Neural progenitor cell (in vitro differentiated cells): ENCODE data around the gene FMO2. TPM values are rescaled to one million over a fixed set of nuclear protein-coding genes. Genes with fewer than 3 reads are reported as not detected.
A peak's percentile ranks its signal among the peaks of the same experiment; 100 is the strongest.

ENCODE experiments used
- DNase-seq: peaks from one replicate; pipeline ENCODE4 v3.0.0-alpha.2; 2016; ENCODE audit warnings: low spot score
- H2AFZ ChIP-seq: fragments of 200-600 bp; sonication (generic); replicated peaks from 2 replicates; pipeline ENCODE4 v1.6.1; 2016; ENCODE audit warnings: antibody characterized with exemption
- H3F3A ChIP-seq: fragments of 200-600 bp; sonication (generic); 2 replicates; pipeline ENCODE4 v1.6.1; 2016; ENCODE audit warnings: antibody characterized with exemption, low read depth
- H3K27ac ChIP-seq: fragments of 200-600 bp; sonication (generic); 2 replicates; pipeline ENCODE4 v1.5.1; 2016; ENCODE audit warnings: mild to moderate bottlenecking
- H3K27me3 ChIP-seq: fragments of 200-600 bp; sonication (generic); 2 replicates; pipeline ENCODE4 v1.6.1; 2016; ENCODE audit warnings: mild to moderate bottlenecking, moderate library complexity
- H3K36me3 ChIP-seq: fragments of 200-600 bp; sonication (generic); 2 replicates; pipeline ENCODE4 v1.5.1; 2016
- H3K4me1 ChIP-seq: fragments of 200-600 bp; sonication (generic); 2 replicates; pipeline ENCODE4 v1.6.1; 2016; ENCODE audit warnings: mixed run types
- H3K4me2 ChIP-seq: fragments of 200-600 bp; sonication (generic); 2 replicates; pipeline ENCODE4 v1.6.1; 2016
- H3K4me3 ChIP-seq: fragments of 200-600 bp; sonication (generic); 2 replicates; pipeline ENCODE4 v1.5.1; 2016
- H3K79me2 ChIP-seq: fragments of 200-600 bp; sonication (generic); 2 replicates; pipeline ENCODE4 v1.6.1; 2016; ENCODE audit warnings: low read depth
- H3K9ac ChIP-seq: fragments of 200-600 bp; sonication (generic); 2 replicates; pipeline ENCODE4 v1.6.1; 2016
- H3K9me3 ChIP-seq: fragments of 200-600 bp; sonication (generic); 2 replicates; pipeline ENCODE4 v1.5.1; 2016; ENCODE audit warnings: low read depth
- H4K20me1 ChIP-seq: fragments of 200-600 bp; sonication (generic); 2 replicates; pipeline ENCODE4 v1.6.1; 2016; ENCODE audit warnings: low read depth
- H3K27ac Mint-ChIP-seq: 3 replicates; pipeline ENCODE4 v1.8.0; 2021; ENCODE audit warnings: mixed read lengths
- H3K27me3 Mint-ChIP-seq: 2 replicates; pipeline ENCODE4 v1.8.0; 2022; ENCODE audit warnings: low read depth, mild to moderate bottlenecking, inconsistent platforms, moderate library complexity, mixed read lengths; ENCODE audit not compliant: insufficient read depth
- H3K36me3 Mint-ChIP-seq: 3 replicates; pipeline ENCODE4 v1.8.0; 2021; ENCODE audit warnings: mixed read lengths
- H3K4me1 Mint-ChIP-seq: 3 replicates; pipeline ENCODE4 v1.8.0; 2021; ENCODE audit warnings: mixed read lengths
- H3K4me3 Mint-ChIP-seq: 3 replicates; pipeline ENCODE4 v1.8.0; 2021; ENCODE audit warnings: mild to moderate bottlenecking, moderate library complexity, mixed read lengths
- H3K9me3 Mint-ChIP-seq: 3 replicates; pipeline ENCODE4 v1.8.0; 2020; ENCODE audit warnings: mixed read lengths
- EZH2 ChIP-seq: fragments of 200-600 bp; sonication (generic); IDR thresholded peaks from 2 replicates; pipeline ENCODE4 v1.6.1; 2017; ENCODE audit warnings: antibody characterized with exemption, mild to moderate bottlenecking, moderate library complexity
- EZH2phosphoT487 ChIP-seq: fragments of 200-600 bp; sonication (generic); IDR thresholded peaks from 2 replicates; pipeline ENCODE4 v1.6.1; 2017; ENCODE audit warnings: antibody characterized with exemption
- total RNA-seq: library from RNA; depleted of rRNA; stranded (reverse); fragments of >200 nt; gene quantifications from 2 replicates; pipeline ENCODE4 v1.2.3, GENCODE V29; 2015; ENCODE audit warnings: low replicate concordance
- TF ChIP-seq, protein P1 (sequence below): fragments of 200-600 bp; sonication (generic); IDR thresholded peaks from 2 replicates; pipeline ENCODE4 v1.5.1; 2017; ENCODE audit warnings: antibody characterized with exemption, mild to moderate bottlenecking

The FMO2 gene
- total RNA-seq, 1 donor from 2014 or later = 0.47 TPM

DNA sequence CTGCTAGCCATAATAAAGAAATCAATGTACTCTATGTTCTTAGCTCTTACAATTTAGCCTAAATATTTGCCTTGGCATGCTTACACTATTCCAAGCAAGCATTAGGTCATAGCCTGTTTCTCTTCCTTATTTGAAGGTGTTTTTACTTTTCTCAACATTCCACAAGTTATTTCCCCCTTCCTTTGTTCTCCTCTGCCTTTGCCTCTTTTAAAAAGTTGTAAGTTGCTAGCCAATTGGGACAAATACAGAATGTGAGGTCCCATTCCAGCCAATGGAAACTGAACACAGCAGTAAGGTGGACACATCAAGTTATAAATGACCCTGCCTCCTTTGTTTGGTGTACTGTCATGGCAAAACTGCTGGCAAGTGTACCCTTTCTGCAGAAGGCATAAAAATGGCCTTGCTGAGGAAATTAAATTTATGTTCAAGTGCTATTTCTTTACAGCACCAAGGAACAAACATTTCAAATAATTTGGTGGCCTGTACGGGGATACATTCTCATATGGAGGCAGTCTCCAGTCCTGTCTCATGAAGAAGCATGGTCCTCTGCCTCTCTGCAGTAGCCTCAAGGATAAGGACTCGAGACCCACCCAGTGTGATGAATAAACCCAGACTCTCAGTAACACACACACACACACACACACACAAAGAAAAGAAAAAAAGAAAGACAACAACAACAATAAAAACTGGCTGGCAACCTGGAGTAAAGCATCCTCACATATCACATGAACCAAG lies 34.4 kb downstream of the FMO2 start:
- H2AFZ ChIP-seq = no peak overlapping the region
- H3K4me3 Mint-ChIP-seq = peak overlapping the region; percentile 83

DNA sequence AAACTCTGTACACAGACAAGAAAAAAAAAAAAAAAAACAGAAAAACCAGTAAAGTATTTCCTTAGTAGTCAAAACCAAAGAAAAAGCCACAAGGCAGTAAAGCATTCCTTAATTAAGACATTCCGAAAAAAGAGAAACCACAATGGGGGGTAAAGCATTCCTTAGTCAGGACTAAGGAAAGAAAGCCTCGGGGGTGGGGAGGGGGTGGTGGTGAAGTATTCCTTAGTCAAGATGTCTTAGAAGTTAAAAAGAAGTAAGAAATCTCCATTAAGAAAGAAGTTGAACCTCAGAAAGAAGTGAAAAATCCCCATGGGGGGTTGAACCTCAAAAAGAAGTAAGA lies 35.0 kb downstream of the FMO2 start:
- no peaks in the 10 kb centered on the region for H3K36me3 ChIP-seq
- H2AFZ ChIP-seq = no peak overlapping the region
- peak overlapping the region; percentile 77 for H3K4me2 ChIP-seq
- no peaks in the 10 kb centered on the region for H3K79me2 ChIP-seq
- Mint-ChIP-seq H3K4me3 (peak overlapping the region; percentile 83), H3K27ac (peak overlapping the region; percentile 96), H3K4me1 (peaks cover 44% of the 10 kb centered on the region), H3K27me3 (peaks cover 7% of the 10 kb centered on the region), H3K9me3 (peaks cover 20% of the 10 kb centered on the region), H3K36me3 (peaks cover 2% of the 10 kb centered on the region)
- peak; percentile 94 for DNase-seq
- peaks cover 42% of the 10 kb centered on the region for H3F3A ChIP-seq
- no peaks in the 10 kb centered on the region for H3K27me3 ChIP-seq
- peaks cover 55% of the 10 kb centered on the region for H3K4me1 ChIP-seq
- H3K9ac ChIP-seq = peak overlapping the region; percentile 39
- peak overlapping the region; percentile 43 for H3K4me3 ChIP-seq
- H3K27ac ChIP-seq = peak overlapping the region; percentile 99
- H4K20me1 ChIP-seq = no peaks in the 10 kb centered on the region
- H3K9me3 ChIP-seq = peaks cover 8% of the 10 kb centered on the region
- TF ChIP-seq EZH2 (no peak), EZH2phosphoT487 (no peak)
- TF ChIP-seq, protein P1, sequence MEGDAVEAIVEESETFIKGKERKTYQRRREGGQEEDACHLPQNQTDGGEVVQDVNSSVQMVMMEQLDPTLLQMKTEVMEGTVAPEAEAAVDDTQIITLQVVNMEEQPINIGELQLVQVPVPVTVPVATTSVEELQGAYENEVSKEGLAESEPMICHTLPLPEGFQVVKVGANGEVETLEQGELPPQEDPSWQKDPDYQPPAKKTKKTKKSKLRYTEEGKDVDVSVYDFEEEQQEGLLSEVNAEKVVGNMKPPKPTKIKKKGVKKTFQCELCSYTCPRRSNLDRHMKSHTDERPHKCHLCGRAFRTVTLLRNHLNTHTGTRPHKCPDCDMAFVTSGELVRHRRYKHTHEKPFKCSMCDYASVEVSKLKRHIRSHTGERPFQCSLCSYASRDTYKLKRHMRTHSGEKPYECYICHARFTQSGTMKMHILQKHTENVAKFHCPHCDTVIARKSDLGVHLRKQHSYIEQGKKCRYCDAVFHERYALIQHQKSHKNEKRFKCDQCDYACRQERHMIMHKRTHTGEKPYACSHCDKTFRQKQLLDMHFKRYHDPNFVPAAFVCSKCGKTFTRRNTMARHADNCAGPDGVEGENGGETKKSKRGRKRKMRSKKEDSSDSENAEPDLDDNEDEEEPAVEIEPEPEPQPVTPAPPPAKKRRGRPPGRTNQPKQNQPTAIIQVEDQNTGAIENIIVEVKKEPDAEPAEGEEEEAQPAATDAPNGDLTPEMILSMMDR = no peak

More for the DNA sequence above, 34.4 kb downstream of the FMO2 start:
- Histone ChIP-seq H3K36me3 (no peaks in the 10 kb centered on the region), H3K27me3 (no peaks in the 10 kb centered on the region), H3K4me2 (peak overlapping the region; percentile 77), H3F3A (peaks cover 41% of the 10 kb centered on the region), H3K9me3 (peaks cover 8% of the 10 kb centered on the region), H3K27ac (peak overlapping the region; percentile 99), H4K20me1 (no peaks in the 10 kb centered on the region), H3K4me3 (peak overlapping the region; percentile 43), H3K79me2 (no peaks in the 10 kb centered on the region), H3K9ac (no peak overlapping the region), H3K4me1 (peaks cover 53% of the 10 kb centered on the region)
- Mint-ChIP-seq H3K27ac (peak overlapping the region; percentile 96), H3K27me3 (peaks cover 7% of the 10 kb centered on the region), H3K36me3 (peaks cover 2% of the 10 kb centered on the region), H3K9me3 (peaks cover 20% of the 10 kb centered on the region), H3K4me1 (peaks cover 44% of the 10 kb centered on the region)
- DNase-seq = peak; percentile 56
- TF ChIP-seq EZH2phosphoT487 (no peak), EZH2 (no peak)
- TF ChIP-seq, protein P1 = no peak

DNA sequence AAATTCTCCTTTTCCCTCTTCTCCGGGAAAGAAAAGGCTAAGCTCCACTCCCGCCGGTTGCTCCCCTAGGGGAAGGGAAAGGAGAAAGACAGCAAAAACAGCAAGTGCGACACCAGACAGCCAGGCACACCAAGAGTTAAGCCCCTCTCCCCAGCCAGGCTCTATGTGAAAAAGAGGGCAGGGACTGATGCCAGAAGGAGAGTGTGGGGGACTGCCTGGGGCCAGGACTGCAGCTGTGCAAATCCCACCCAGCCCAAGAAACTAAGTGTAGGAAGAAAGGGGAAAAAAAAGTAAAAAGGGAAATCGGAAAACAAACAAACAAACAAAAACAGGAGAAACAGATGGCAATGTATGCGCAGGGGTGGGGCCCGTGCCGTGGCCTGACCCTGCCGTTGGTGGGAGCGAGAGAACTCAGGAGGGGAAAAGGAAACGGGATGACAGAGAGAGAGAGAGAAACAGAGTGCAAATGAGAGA lies 35.5 kb downstream of the FMO2 start:
- H3K27me3 ChIP-seq = no peaks in the 10 kb centered on the region
- DNase-seq = peak; percentile 87
- Mint-ChIP-seq H3K4me1 (peaks cover 44% of the 10 kb centered on the region), H3K27ac (peak overlapping the region; percentile 96), H3K9me3 (peaks cover 20% of the 10 kb centered on the region), H3K27me3 (peaks cover 7% of the 10 kb centered on the region), H3K36me3 (peaks cover 2% of the 10 kb centered on the region), H3K4me3 (peak overlapping the region; percentile 83)
- H3F3A ChIP-seq = peaks cover 42% of the 10 kb centered on the region
- no peaks in the 10 kb centered on the region for H3K36me3 ChIP-seq
- peak overlapping the region; percentile 77 for H3K4me2 ChIP-seq
- peaks cover 55% of the 10 kb centered on the region for H3K4me1 ChIP-seq
- peak overlapping the region; percentile 37 for H2AFZ ChIP-seq
- H3K27ac ChIP-seq = peak overlapping the region; percentile 99
- H3K4me3 ChIP-seq = peak overlapping the region; percentile 43
- H3K9ac ChIP-seq = peak overlapping the region; percentile 39
- peaks cover 8% of the 10 kb centered on the region for H3K9me3 ChIP-seq
- no peaks in the 10 kb centered on the region for H3K79me2 ChIP-seq
- no peak for TF ChIP-seq EZH2phosphoT487
- TF ChIP-seq, protein P1 = peak; percentile 25
- H4K20me1 ChIP-seq = no peaks in the 10 kb centered on the region
